GM21723 (cell line): ENCODE data around the gene HCLS1.

Experiments used
- ATAC-seq: cut with Tn5 transposase; IDR thresholded peaks from one replicate; pipeline ENCODE4 v1.9.1; 2021; ENCODE audit warnings: mild to moderate bottlenecking, moderate library complexity; ENCODE audit not compliant: unreplicated experiment

Gene HCLS1

DNA sequence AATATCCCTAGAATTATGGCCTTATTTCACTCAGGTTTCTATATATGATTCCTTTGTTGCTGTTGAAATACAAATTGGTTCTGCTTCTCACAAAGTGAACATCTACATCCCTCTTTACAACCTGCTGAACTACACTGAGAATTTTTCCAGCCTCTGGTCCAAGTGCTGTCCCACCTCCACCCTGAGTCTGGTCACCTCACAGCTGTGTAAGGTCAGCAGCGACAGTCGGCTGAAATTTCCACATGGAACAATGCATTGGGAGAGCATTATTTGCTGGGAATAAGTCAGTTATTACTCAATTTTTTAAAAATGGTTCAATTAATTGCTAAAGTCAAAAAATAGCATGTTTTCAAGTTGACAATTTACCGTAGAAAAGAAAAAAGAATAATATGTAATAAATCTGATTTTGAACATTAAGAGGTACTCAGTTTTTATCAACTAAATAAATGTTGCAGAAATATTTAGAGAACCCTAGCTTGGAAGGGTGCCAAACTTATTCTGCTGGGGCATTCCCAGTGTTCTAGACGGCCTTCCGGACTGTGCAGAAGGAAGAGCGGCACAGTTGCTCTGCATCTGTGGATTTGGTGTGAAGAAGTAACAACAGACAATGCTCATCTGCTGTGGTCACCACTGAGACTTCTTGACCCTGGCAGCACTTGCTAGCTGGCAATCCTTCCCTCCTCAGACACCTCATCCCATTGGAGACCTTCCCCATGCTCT is 1.8 kb downstream of the HCLS1 start:
- no peak for ATAC-seq

DNA sequence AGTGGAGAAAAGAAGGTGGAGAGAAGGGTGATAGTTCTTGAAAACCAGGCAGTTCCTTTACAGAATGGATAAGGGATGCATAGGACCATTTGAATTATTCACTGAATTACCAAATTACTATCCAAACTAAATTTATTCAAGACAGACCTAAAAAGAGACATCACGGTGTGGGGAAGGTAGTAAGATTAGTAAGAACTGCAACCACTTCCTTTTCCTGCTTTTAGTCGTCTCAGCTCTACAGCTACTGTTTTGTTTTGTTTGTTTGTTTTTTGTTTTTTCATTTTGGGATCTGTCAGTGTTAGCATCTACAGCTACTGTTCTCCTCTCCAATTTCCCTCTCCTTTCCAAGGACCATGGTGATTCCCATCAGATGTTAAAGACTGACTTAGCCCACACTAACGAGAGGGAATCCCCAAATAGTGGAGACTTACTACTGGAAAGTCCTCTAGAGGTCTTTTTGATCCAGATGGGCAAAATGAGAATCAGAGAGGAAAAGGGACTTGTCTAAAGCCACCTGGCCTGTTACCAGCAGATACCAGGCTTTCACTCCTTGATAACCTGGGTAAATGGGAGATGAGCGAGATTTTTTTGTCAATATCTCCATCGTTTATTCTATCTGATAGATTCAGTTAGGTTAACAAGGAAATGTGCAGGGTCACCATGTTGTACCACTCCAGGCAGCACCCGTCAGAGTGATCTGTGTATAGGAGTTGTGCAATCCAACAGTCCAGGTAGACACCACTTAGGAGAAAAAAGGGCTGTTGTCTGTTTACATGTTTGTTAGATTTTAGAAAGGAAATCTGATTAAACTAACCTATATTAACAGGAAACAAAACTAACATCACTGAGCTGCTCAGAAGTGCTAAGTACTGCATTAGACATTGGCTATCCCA is 6.0 kb downstream of the HCLS1 start:
- ATAC-seq = peak; percentile 80

DNA sequence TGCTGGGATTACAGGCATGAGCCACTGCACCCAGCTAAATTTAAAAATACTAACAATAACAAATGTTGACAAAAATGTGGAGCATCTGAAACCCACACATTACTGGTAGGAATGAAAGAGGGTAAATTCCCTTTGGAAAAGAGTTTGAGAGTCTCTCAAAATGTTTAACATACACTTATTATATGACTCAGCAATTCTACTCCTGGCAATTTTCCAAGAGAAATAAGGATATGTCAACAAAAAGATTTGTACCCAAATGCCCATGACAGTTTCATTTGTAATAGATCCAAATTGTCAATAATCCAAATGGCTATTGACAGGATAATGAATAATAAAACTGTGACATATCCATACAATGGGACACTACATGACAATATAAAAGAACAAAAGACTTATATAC is 9.0 kb downstream of the HCLS1 start:
- no peak for ATAC-seq

DNA sequence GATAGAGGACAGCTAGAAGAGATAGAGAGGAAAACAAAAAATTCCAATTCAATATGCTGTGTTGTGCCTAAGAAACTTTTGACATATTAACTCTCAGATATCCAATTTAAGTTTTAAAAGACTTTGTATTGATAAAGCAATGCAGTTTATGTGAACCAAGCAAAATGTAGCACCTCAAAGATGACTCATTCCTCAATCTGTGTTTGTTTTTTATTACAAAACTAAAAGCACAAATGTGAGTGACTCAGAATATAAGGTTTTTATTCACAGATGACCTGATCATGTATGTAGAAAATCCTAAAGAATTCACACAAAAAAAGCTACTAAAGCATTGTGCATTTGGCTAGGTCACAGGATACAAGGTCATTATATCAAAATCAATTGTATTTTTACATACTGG is 11.1 kb downstream of the HCLS1 start:
- ATAC-seq = no peak

DNA sequence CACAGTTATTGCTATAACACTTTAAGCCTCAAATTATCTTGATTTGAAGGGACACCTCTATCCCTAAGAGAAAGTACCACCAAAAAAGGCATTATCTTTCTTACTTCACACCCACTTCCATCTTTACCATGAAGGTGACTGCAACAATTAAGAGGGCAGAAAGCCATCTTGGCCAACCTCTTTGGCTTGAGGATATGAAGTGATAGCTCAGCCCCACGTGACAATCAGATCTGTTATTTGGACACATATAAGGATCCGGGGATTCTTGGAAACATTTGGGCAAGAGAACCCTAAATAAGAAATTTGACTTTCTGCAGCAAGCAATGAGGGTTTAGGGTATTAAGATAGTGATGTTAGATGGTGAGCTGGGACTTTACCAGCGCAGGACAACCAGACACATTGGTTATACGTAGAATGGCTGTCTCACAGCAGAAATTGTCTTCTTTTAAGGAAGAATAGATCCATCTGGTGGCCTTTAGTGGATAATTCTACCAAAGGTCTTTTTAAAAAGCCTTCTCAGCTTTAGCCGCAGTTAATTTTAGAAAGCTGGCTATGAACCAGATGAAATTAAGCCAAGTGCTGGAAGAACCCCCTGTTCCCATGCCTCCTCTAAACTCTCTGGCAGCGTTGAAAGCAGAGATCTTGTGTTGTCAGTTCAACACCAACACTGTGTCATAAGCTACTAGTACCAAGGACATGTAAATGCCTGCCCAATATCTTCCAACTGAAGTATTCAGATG is 12.3 kb downstream of the HCLS1 start:
- no peak for ATAC-seq

DNA sequence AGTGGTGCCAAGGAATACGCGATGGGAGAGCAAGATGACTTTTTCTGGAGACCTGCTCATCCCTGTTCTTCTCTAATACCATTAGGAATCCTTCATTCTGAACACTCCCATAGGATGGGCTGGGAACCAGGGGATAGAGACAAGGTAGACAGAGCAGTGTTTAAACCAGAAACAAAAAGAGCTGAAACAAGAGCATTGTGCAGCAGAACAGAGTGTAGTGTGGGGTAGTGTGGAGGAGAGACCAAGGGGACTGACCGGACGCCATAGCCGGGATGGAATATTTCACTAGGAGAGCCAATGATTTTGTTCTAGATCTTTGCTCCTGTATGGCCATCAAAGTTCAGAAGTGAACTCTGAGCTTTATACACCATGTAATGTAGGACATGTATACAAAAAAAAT is 15.6 kb downstream of the HCLS1 start:
- ATAC-seq = no peak

DNA sequence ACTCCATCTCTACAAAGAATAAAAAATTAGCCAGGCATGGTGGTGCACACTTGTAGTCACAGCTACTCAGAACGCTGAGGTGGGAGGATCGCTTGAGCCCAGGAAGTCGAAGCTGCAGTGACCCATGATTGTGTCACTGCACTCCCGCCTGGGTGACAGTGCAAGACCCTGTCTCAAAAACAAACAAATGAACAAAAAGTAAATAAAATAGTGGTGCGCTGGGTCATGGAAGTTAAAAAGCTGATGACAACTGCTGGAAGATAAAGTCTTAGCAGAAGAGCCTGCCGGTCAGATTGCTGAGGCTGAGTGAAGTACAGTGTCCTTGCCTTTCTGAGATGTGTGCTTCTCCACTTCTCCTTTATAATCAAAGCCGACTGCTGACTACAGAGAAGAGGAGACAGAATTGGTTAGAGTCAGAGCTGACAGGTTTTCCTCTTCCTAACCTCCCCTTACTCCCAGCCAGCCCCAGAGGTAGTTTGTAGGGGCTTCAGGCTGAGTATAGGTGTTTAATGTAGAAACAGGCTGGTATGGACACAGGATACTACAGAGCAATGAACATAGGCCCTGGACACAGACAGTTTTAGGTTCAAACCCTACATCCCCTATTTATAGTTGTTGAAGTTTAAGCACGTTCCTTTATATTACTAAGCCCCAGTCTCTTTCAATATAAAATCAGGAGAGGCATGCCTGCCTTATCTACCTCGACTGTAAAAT is 17.9 kb downstream of the HCLS1 start:
- ATAC-seq = no peak

DNA sequence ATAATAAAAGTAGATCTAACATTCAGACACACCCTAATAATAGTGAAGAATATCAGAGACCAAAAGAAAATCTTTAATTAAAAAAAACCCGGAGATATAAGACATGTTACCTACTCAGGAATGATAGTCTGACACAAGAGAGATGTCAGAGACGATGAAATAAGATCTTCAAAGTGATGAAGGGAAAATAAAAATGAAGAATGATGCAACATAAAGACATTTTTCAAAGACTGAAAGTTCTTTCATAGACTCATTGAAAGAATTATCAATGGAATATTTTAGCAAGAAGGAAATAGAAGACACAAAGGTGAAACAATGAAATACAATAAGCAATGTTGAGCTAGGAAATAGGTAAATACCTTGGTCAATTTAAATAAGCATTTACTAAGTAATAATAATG is 19.6 kb downstream of the HCLS1 start:
- no peak for ATAC-seq

DNA sequence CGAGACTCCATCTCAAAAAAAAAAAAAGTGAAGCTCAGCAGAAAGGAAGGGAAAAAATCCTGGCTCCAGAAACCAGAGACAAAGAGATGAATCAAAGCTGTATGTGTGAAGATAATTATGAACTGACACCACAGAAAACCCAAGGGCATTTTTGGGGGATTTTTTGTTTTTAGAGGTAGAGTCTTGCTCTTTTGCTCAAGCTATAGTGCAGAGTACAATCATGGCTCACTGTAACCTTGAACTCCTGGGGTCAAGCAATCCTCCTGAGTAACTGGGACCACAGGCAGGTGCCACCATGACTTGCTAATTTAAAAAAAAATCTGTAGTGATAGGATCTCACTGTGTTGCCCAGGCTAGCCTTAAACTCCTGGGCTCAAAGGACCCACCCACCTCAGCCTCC is 22.8 kb downstream of the HCLS1 start:
- ATAC-seq = no peak

DNA sequence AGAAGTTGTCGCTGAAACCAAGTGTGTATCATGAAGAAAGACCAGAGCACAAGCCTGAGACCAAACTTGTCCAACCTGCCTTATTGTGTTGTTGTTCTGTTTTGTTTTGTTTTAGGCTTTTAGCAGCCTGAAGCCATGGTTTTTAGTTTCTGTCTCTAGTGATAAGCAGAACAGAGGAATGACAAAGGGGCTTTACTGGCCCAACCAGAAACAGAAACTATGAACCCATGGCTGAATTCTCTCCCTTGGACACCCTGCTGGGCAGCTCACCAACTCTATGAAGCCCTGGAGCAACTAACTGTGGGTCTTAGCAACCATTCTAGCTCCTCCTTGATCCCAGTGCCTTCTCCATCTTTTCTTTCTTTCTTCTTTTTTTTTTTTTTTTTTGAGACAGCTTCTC is 30.3 kb downstream of the HCLS1 start:
- no peak for ATAC-seq

DNA sequence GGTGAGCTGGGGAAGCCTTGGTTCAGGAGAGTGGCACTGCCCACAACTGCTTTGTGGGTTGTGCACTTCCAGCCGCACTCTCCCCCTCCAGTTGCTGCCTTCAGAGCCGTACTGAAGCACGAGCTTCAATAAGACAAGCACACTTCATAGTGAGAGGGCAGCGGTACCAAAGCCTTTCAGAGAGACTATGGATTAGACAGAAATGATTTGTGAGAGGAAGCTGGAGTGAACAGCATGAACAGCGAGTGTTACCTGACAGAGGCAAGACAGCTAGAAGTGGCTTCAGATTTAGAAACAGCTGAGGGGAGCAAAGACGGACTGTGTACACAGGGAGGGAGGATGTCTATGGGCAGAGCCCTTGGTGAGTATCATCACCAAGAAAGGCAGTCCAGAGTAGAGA is 31.1 kb downstream of the HCLS1 start:
- ATAC-seq = no peak

DNA sequence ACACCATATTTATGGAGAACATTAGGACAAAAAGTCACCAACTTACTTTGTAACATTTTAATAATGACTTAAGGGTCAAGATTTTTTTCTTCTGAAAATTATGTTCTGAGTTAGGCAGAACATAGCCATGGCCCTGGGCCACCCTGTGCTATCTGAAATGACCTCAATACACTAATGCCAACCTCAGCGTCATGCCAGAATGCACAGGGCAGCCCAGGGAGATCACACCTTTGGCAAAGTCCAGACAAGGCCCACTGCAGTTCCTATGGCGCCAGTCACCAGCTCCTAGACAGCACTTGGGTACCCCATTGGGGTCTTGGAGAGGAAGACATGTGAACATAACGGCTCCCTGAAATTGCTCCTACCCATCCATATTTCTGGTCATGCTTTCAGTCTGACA is 33.1 kb downstream of the HCLS1 start:
- ATAC-seq = no peak

DNA sequence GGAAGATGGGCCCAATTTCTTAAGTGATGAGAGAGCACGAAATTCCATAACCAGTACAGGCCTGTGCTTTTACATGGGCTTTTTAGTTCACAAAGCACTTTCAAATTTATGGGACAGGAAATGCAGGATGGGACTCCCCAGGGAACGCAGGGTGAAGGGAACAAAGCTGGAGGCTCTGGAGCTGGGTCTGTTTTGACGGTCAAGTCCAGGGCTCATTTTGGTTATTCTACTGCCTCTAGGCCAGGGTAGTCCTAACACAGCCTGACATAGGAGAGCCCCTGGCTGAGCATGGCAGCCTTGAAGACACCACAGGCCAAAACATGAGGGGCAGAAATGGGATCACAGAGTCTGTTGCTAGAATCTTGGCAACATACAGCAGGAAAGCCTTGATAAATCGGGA is 33.5 kb downstream of the HCLS1 start:
- ATAC-seq = no peak

DNA sequence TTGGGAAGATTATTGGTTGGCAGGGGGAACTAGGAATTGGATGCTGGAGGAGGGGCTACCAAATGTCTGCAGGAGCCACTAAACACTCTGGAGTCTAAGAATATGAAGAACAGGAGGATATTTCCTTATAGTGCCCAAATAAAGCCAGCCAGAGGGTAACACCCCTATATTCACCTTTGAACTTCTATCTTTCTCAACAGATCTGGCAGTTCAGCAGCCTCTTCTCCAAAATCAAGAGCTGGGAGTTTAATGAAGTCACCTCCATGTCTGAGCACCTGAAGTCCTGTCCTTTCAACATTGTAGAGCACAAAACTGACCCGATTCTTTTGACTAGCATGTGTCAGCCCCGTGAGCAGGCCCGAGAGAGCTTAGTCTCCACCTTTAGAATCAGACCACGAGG is 34.2 kb downstream of the HCLS1 start:
- ATAC-seq = no peak

DNA sequence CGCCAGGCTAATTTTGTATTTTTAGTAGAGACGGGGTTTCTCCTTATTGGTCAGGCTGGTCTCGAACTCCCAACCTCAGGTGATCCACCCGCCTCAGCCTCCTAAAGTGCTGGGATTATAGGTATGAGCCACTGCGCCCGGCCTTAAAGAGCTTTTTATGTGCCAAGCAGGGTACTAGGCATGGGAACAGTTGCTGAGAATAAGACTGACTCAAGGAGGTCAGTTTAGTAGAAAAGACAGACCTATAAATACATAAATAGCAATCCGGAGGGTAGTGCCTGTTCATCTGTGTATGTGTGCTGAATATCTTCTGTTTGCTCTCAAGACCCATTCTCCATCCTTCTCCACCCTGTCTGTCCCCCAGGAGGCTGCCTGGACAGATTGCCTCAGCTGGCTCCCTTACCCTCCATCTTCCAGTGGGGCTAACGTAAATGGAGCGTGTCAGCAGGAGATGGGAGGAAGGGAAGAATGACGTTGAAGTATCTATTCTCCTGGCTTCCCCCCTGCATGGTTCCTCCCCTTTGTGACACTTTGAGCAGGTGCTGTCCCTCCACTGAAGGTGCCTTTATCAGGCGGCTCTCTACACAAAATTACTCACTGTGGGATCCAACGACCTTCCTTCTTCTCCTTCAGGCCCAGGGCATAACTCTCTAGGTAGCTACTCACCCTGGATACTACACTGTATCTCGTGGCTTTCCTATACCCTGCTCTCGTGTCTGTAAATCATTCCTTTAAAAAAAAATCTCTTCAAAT is 36.4 kb downstream of the HCLS1 start:
- no peak for ATAC-seq

DNA sequence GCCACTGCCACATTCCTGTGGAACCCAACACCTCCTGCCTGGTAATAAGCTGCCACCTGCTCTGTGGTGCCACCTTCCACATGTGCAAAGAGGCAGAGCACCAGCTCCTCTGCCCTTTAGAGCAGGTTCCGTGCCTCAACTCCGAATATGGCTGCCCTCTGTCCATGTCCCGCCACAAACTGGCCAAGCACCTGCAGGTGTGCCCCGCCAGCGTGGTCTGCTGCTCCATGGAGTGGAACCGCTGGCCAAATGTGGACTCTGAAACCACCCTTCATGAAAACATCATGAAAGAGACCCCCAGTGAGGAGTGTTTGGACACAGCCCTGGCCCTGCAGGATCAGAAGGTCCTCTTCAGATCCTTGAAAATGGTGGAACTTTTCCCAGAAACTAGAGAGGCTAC is 39.2 kb downstream of the HCLS1 start:
- no peak for ATAC-seq

DNA sequence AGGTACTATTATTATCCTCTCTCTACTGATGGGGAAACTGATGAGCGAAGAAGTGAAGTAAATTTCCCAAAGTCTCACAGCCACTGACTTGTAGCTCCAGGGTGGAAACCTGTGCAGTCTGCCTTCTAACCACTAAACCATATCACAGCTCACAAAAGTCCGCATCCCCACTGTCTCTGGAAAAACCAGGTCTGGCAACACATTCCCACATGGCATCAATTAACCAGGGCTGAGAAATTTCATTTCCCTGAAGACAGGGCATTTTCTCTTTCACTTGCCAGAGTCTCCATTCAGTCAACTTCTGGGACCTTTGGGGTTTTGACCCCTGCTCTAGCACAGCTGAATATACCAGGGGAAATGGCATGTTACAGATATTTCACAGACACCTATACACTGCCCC is 41.0 kb downstream of the HCLS1 start:
- no peak for ATAC-seq

DNA sequence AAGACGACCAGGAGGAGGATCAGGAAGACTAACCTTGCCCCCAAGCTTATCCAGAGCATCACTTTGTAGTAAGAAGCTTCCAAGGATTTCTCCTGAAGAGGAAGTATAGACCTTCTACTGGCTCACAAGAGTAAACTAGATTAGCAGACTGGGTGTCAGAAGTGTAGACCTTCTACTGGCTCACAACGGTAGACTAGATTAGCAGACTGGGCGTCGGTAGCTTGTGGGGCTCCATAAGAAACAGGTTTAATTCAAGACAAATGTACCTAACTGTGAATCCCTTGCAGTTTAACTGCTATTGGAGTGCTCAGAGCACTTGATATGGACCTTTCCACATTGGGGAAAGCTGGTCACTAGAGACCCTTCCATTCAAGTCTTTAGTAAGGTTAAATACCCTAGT is 54.6 kb downstream of the HCLS1 start:
- ATAC-seq = no peak

DNA sequence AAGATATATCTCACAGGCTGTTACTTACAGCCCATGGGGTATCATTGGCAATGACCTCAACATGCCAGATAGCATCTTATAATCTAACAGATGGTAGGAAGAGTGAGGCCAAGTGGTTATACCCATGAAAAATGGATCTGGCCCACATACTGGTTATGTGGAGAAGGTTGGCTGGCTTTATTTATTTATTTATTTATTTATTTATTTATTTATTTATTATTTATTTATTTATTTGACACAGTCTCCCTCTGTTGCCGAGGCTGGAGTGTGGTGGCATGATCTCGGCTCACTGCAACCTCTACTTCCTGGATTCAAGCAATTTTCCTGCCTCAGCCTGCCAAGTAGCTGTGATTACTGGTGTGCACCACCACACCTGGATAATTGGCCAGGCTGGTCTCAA is 55.9 kb downstream of the HCLS1 start:
- no peak for ATAC-seq

DNA sequence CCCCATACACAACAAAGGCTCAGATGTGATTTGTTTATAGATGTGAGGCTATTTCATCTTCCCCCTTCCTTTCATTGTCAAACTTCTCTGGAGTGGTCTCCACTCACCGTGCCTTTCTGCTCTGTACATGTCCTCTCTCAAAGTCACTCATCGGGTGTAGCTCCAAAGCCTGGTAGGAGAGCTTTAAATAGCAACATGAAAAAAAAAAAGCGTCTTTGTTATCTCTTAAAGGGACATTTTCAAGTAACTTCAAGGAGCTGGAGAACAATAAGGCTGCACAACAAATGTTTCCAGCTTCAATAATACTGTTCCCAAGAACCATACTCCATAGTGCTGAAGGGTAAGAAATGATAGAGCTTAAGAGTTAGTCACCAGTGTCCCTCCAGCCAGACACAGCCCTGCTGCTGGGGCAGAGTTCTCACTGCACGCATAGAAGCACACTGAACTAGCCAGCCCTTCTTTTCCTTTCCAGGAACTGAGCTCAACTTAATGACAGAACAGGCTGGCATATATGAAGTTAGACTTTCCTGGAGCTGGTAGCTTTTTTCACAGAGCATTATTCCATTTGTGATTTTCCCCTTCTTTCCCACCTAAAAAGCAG is 59.4 kb downstream of the HCLS1 start:
- ATAC-seq = no peak
